ENCODE data around the gene PCYT2. TPM values are rescaled to one million over a fixed set of nuclear protein-coding genes. Genes with fewer than 3 reads are reported as not detected.

PCYT2 gene
- total and polyA plus RNA-seq, 10 of the 15 experiments (the other 5 are each of a cell fraction or from before 2014, with no cell fraction given), result 0.63 to 72.0 (median 45.0) TPM

DNA sequence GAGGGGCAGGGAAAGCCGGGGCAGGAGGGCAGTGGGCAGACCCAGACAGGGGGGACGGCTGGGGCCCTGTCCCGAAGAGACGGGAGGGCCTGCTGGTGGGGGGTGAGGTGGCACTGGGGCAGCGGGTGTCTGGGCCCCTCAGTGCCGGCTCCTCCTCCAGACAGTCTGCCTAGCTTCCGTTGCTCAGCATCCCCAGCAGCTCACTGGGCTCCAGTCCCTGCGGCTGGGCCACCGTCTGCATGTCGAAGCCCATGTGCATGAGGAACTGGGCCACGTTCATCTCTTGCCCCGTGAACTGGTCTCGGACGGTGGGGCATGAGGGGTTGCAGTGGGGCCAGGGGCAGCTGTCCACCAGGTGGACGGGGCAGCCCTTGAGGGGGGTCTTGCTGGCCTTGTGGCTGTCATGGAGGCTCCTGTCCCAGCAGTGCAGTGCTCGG is 41.6 kb upstream of the PCYT2 start (continued):
- TF ChIP-seq NFYB (IDR thresholded peaks at IDR 0.05; ENCODE audit: insufficient read depth, low read depth, low read length), result no peak
- TF ChIP-seq LARP7 (IDR thresholded peaks at IDR 0.05), result no peak
- TF ChIP-seq NFIC (IDR thresholded peaks at IDR 0.05; ENCODE audit: low read depth, low read length), result no peak
- TF ChIP-seq, protein P1, sequence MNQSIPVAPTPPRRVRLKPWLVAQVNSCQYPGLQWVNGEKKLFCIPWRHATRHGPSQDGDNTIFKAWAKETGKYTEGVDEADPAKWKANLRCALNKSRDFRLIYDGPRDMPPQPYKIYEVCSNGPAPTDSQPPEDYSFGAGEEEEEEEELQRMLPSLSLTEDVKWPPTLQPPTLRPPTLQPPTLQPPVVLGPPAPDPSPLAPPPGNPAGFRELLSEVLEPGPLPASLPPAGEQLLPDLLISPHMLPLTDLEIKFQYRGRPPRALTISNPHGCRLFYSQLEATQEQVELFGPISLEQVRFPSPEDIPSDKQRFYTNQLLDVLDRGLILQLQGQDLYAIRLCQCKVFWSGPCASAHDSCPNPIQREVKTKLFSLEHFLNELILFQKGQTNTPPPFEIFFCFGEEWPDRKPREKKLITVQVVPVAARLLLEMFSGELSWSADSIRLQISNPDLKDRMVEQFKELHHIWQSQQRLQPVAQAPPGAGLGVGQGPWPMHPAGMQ (IDR thresholded peaks at IDR 0.05; ENCODE audit: borderline replicate concordance), result no peak
- no peak for TF ChIP-seq BMI1 (IDR thresholded peaks at IDR 0.05; ENCODE audit: borderline replicate concordance)

DNA sequence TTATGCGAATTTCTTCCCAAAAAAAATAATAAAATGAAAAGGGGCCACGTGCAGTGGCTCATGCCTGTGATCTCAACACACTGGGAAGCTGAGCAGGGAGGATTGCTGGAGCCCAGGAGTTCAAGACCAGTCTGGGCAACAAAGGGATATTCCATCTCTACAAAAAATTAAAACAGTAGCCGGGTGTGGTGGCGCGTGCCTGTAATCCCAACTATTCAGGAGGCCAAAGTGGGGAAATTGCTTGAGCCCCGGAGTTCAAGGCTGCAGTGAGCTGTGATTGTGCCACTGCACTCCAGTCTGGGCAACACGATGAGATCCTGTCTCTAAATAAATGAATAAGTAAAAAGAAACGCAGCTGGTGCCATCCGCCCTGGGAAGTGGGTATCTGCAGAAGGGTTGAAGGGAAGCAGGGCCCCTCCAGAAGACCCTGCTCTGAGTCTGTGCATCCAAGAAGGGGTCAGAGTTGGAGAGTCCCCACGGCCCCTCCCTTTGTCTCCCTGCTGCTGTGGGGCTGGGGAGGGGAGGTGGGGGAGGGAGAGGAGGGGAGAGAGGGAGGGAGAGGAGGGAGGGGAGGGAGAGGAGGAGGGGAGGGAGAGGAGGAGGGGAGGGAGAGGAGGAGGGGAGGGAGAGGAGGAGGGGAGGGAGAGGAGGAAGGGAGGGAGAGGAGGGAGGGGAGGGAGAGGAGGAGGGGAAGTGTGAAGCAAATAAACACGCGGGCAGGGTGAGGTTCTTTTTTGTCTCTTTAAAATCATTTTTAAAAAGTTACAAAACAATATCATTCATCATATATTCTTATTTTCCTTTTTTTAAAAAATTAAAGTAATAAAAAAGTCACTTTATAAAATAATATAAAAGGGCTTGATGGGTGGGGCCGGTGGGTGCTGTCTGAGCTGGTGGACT is 40.8 kb upstream of the PCYT2 start:
- no peak for FAIRE-seq
- Histone ChIP-seq H3K36me3 (ENCODE audit: control insufficient read depth in 2 of 2, insufficient read depth in 2 of 2, low read length in 1 of 2) (no peaks in the 10 kb centered on the region), H2AFZ (ENCODE audit: control insufficient read depth, low read depth, low read length) (no peak overlapping the region), H3K27ac (ENCODE audit: control insufficient read depth, insufficient read depth) (no peak overlapping the region), H3K4me3 (no peak overlapping the region), H3K9ac (ENCODE audit: control insufficient read depth, insufficient read depth, low read length) (no peak overlapping the region), H3K9me3 (replicated peaks; ENCODE audit: control insufficient read depth, insufficient read depth, low read length) (no peaks in the 10 kb centered on the region), H3K79me2 (ENCODE audit: control insufficient read depth, insufficient read depth, low read length) (no peaks in the 10 kb centered on the region), H3K27me3 (replicated peaks in 1 of 2; ENCODE audit: control insufficient read depth in 2 of 2, insufficient read depth in 2 of 2, low read length in 1 of 2) (no peaks in the 10 kb centered on the region), H4K20me1 (ENCODE audit: control insufficient read depth, insufficient read depth) (no peaks in the 10 kb centered on the region), H3K4me1 (ENCODE audit: control insufficient read depth, insufficient read depth, low read length) (no peaks in the 10 kb centered on the region), H3K4me2 (ENCODE audit: control insufficient read depth, insufficient read depth) (no peak overlapping the region)
- TF ChIP-seq, protein P2, sequence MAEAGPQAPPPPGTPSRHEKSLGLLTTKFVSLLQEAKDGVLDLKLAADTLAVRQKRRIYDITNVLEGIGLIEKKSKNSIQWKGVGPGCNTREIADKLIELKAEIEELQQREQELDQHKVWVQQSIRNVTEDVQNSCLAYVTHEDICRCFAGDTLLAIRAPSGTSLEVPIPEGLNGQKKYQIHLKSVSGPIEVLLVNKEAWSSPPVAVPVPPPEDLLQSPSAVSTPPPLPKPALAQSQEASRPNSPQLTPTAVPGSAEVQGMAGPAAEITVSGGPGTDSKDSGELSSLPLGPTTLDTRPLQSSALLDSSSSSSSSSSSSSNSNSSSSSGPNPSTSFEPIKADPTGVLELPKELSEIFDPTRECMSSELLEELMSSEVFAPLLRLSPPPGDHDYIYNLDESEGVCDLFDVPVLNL (IDR thresholded peaks at IDR 0.05; ENCODE audit: low read depth, low read length), result no peak
- TF ChIP-seq, protein P3, sequence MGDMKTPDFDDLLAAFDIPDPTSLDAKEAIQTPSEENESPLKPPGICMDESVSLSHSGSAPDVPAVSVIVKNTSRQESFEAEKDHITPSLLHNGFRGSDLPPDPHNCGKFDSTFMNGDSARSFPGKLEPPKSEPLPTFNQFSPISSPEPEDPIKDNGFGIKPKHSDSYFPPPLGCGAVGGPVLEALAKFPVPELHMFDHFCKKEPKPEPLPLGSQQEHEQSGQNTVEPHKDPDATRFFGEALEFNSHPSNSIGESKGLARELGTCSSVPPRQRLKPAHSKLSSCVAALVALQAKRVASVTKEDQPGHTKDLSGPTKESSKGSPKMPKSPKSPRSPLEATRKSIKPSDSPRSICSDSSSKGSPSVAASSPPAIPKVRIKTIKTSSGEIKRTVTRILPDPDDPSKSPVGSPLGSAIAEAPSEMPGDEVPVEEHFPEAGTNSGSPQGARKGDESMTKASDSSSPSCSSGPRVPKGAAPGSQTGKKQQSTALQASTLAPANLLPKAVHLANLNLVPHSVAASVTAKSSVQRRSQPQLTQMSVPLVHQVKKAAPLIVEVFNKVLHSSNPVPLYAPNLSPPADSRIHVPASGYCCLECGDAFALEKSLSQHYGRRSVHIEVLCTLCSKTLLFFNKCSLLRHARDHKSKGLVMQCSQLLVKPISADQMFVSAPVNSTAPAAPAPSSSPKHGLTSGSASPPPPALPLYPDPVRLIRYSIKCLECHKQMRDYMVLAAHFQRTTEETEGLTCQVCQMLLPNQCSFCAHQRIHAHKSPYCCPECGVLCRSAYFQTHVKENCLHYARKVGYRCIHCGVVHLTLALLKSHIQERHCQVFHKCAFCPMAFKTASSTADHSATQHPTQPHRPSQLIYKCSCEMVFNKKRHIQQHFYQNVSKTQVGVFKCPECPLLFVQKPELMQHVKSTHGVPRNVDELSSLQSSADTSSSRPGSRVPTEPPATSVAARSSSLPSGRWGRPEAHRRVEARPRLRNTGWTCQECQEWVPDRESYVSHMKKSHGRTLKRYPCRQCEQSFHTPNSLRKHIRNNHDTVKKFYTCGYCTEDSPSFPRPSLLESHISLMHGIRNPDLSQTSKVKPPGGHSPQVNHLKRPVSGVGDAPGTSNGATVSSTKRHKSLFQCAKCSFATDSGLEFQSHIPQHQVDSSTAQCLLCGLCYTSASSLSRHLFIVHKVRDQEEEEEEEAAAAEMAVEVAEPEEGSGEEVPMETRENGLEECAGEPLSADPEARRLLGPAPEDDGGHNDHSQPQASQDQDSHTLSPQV (IDR thresholded peaks at IDR 0.05), result no peak
- TF ChIP-seq RFX5 (IDR thresholded peaks at IDR 0.05; ENCODE audit: low read depth, low read length) (no peak), SMAD1 (IDR thresholded peaks at IDR 0.05; ENCODE audit: low read depth, partially characterized antibody) (no peak), BRCA1 (IDR thresholded peaks at IDR 0.05; ENCODE audit: low read depth, low read length) (no peak), SP1 (IDR thresholded peaks at IDR 0.05; ENCODE audit: low read depth, low read length) (no peak), MTA2 (IDR thresholded peaks at IDR 0.05; ENCODE audit: low read depth) (no peak), PML (IDR thresholded peaks at IDR 0.05; ENCODE audit: low read length) (no peak)
- WGBS (ENCODE audit: insufficient coverage, insufficient replicate concordance, low lambda C conversion rate, missing lambda C conversion rate), result 37% methylated on average over 12 of the region's 13 CpGs
- RAD21 ChIA-PET (ENCODE audit: unreplicated experiment), result no interaction called here
- POLR2A ChIA-PET, result no interaction called here
- no peak for ATAC-seq
- SMC1A ChIA-PET (ENCODE audit: uncharacterized antibody, unreplicated experiment), result interaction anchor here (0.5 kb wide), 1 partner anchor 185 kb away, joined by 3 read pairs; no protein-coding TSS in a partner anchor
- no peak for DNase-seq (ENCODE audit: low read depth, low spot score)
- BruUV-seq (replicated peaks), result no TSS peak
- intact Hi-C loops (cut with micrococcal nuclease; ENCODE audit: unreplicated experiment) (no loop called here), in situ Hi-C loops (cut with MboI) (no loop called here)
- CTCF ChIA-PET, result interaction anchor here (0.6 to 1.4 kb wide), 3 partner anchors 79 to 202 kb away, joined by 3 to 4 read pairs (median 3); no protein-coding TSS in a partner anchor

Data from GM12878 (cell line).